HG03280 (cell line): ENCODE measurements around the gene VWA3B.
"Not testable (repeated sequence)": the region's sequence is repeated elsewhere in the genome, so short reads cannot be mapped to it uniquely, and the experiment has no call there.

Experiments
- ATAC-seq: cut with Tn5 transposase; IDR thresholded peaks from one replicate; pipeline ENCODE4 v1.9.1; 2021; ENCODE audit warnings: mild to moderate bottlenecking, moderate library complexity; ENCODE audit not compliant: unreplicated experiment

The VWA3B gene

GRCh38 chr2:98086491-98087446 lies at the start of gene VWA3B:
VWA3B (plus strand) TSS chr2:98087167; CDS start chr2:98093093, 5,926 bp downstream.
- ATAC-seq: peak; percentile 85

- ATAC-seq: no peak
Observed at GRCh38 chr2:98037206-98037605, 49.8 kb upstream of the VWA3B start.

GRCh38 chr2:98037666-98038336 lies 49.2 kb upstream of the VWA3B start:
- no peak for ATAC-seq

GRCh38 chr2:98039085-98039756 lies 47.7 kb upstream of the VWA3B start:
- ATAC-seq: no peak

GRCh38 chr2:98040331-98040939 lies 46.5 kb upstream of the VWA3B start:
- ATAC-seq: no peak

GRCh38 chr2:98043101-98043500 lies 43.9 kb upstream of the VWA3B start:
- ATAC-seq: no peak

GRCh38 chr2:98044730-98045129 lies 42.2 kb upstream of the VWA3B start:
- not testable (repeated sequence) for ATAC-seq

GRCh38 chr2:98050070-98050469 lies 36.9 kb upstream of the VWA3B start:
- no peak for ATAC-seq

GRCh38 chr2:98058191-98058975 lies 28.6 kb upstream of the VWA3B start:
- no peak for ATAC-seq

- no peak for ATAC-seq
Observed at GRCh38 chr2:98060277-98060676, 26.7 kb upstream of the VWA3B start.

- no peak for ATAC-seq
Observed at GRCh38 chr2:98063291-98063854, 23.6 kb upstream of the VWA3B start.

GRCh38 chr2:98065808-98066207 lies 21.2 kb upstream of the VWA3B start:
- no peak for ATAC-seq

- ATAC-seq: no peak
Observed at GRCh38 chr2:98067160-98067559, 19.8 kb upstream of the VWA3B start.

- ATAC-seq: no peak
Observed at GRCh38 chr2:98070081-98070480, 16.9 kb upstream of the VWA3B start.

GRCh38 chr2:98072442-98072841 lies 14.5 kb upstream of the VWA3B start:
- ATAC-seq: no peak

GRCh38 chr2:98078701-98079100 lies 8.3 kb upstream of the VWA3B start:
- ATAC-seq: no peak

- no peak for ATAC-seq
Observed at GRCh38 chr2:98084151-98084868, 2.7 kb upstream of the VWA3B start.

- ATAC-seq: no peak
Observed at GRCh38 chr2:98084869-98085238, 2.1 kb upstream of the VWA3B start.

GRCh38 chr2:98085649-98086048 lies 1.3 kb upstream of the VWA3B start:
- no peak for ATAC-seq
